SK-N-MC (cell line): ENCODE measurements around the gene TMEFF2.

Source experiments
- EZH2 ChIP-seq: fragments of 200-600 bp; sonication (generic); IDR thresholded peaks from one replicate; pipeline ENCODE4 v1.6.1; 2017; ENCODE audit warnings: antibody characterized with exemption
- FOXP2 ChIP-seq: optimal IDR thresholded peaks from 2 replicates; pipeline ENCODE3; 2011; ENCODE audit warnings: mild to moderate bottlenecking, moderate library complexity; ENCODE audit not compliant: insufficient read depth; ENCODE audit errors: extremely low read length, control extremely low read depth
- POLR2AphosphoS5 ChIP-seq: IDR thresholded peaks from 2 replicates; pipeline ENCODE4 v1.6.1; 2012; ENCODE audit warnings: mild to moderate bottlenecking, low read depth, low read length, borderline replicate concordance

- TF ChIP-seq EZH2 (no peak), POLR2AphosphoS5 (no peak), FOXP2 (no peak)
Observed at GRCh38 chr2:191950132-191950874, 244.4 kb downstream of the TMEFF2 start.
